ENCODE results near the gene AMPD3.

DNA sequence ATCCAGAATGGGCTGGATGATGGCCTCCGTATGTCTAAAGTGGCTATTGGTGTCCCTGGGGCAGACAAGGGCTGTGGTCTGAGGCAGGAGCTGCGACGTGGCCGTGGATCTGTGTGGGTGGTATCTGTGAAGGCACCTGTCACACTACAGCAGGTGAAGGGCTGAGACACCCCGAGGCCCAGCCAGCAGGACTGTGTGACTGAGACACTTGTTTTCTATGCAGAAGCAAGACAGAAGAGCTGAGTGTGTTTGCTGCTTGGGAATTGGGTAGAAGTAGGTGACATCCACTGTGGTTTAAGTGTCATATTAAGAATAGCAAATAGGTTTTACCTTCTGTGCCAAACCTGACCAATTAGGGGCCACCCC, 35.0 kb downstream of the AMPD3 start:
- TF ChIP-seq, protein P1, sequence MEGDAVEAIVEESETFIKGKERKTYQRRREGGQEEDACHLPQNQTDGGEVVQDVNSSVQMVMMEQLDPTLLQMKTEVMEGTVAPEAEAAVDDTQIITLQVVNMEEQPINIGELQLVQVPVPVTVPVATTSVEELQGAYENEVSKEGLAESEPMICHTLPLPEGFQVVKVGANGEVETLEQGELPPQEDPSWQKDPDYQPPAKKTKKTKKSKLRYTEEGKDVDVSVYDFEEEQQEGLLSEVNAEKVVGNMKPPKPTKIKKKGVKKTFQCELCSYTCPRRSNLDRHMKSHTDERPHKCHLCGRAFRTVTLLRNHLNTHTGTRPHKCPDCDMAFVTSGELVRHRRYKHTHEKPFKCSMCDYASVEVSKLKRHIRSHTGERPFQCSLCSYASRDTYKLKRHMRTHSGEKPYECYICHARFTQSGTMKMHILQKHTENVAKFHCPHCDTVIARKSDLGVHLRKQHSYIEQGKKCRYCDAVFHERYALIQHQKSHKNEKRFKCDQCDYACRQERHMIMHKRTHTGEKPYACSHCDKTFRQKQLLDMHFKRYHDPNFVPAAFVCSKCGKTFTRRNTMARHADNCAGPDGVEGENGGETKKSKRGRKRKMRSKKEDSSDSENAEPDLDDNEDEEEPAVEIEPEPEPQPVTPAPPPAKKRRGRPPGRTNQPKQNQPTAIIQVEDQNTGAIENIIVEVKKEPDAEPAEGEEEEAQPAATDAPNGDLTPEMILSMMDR (IDR thresholded peaks at IDR 0.05; ENCODE audit: extremely low read depth in 1 of 2, insufficient read depth in 1 of 2, low read depth in 1 of 2, low read length in 2 of 2), result no peak
- TF ChIP-seq POLR2A (IDR thresholded peaks at IDR 0.05; ENCODE audit: low read depth, low read length) (no peak), POLR2AphosphoS5 (IDR thresholded peaks at IDR 0.05; ENCODE audit: insufficient read depth, low read depth, low read length) (no peak), MYC (IDR thresholded peaks at IDR 0.05; ENCODE audit: low read depth, low read length) (no peak), GATA2 (IDR thresholded peaks at IDR 0.05; ENCODE audit: insufficient read depth, insufficient read length, low read depth, low read length) (no peak)

Data from endothelial cell of umbilical vein (primary cell).